ENCODE results near the gene GOLM1.
A peak's percentile ranks its signal among the peaks of the same experiment; 100 is the strongest.
"Not testable (repeated sequence)": the region's sequence is repeated elsewhere in the genome, so short reads cannot be mapped to it uniquely, and the experiment has no call there.

Gene GOLM1

GRCh38 chr9:86093788-86094555 lies 5.4 kb downstream of the GOLM1 start:
- peak; percentile 46 for DNase-seq

- DNase-seq: no peak
These were observed 7.9 kb downstream of the GOLM1 start for GRCh38 chr9:86091477-86091876.

- no peak for DNase-seq
These were observed 16.5 kb downstream of the GOLM1 start for GRCh38 chr9:86082870-86083269.

- no peak for DNase-seq
These were observed 19.4 kb downstream of the GOLM1 start for GRCh38 chr9:86079865-86080469.

GRCh38 chr9:86079421-86079831 lies 19.9 kb downstream of the GOLM1 start:
- DNase-seq: peak; percentile 56

GRCh38 chr9:86078731-86079130 lies 20.6 kb downstream of the GOLM1 start:
- DNase-seq: no peak

GRCh38 chr9:86077276-86077675 lies 22.1 kb downstream of the GOLM1 start:
- no peak for DNase-seq

GRCh38 chr9:86075132-86076109 lies 23.9 kb downstream of the GOLM1 start:
- no peak for DNase-seq

- no peak for DNase-seq
These were observed 25.5 kb downstream of the GOLM1 start for GRCh38 chr9:86073839-86074238.

- DNase-seq: no peak
These were observed 26.9 kb downstream of the GOLM1 start for GRCh38 chr9:86072394-86072877.

GRCh38 chr9:86069206-86069869 lies 30.0 kb downstream of the GOLM1 start:
- no peak for DNase-seq

GRCh38 chr9:86064220-86064619 lies 35.1 kb downstream of the GOLM1 start:
- no peak for DNase-seq

- no peak for DNase-seq
These were observed 36.3 kb downstream of the GOLM1 start for GRCh38 chr9:86062845-86063693.

GRCh38 chr9:86061972-86062739 lies 37.2 kb downstream of the GOLM1 start:
- no peak for DNase-seq

GRCh38 chr9:86057491-86057890 lies 41.9 kb downstream of the GOLM1 start:
- no peak for DNase-seq

- no peak for DNase-seq
These were observed 44.7 kb downstream of the GOLM1 start for GRCh38 chr9:86054695-86055094.

GRCh38 chr9:86052556-86053468 lies 46.5 kb downstream of the GOLM1 start:
- no peak for DNase-seq

GRCh38 chr9:86048018-86048742 lies 51.2 kb downstream of the GOLM1 start:
- DNase-seq: not testable (repeated sequence)

GRCh38 chr9:86047361-86047760 lies 52.0 kb downstream of the GOLM1 start:
- no peak for DNase-seq

All from right kidney (tissue), 1 donor.